B cell (primary cell): Measurements from ENCODE around the gene MED8. TPM values are rescaled to one million over a fixed set of nuclear protein-coding genes. Genes with fewer than 3 reads are reported as not detected.

Source experiments
- ATAC-seq: fragments of 200-7000 bp; cut with Tn5 transposase; one replicate; pipeline ENCODE4 v1.10.0; 2021; ENCODE audit warnings: low read depth, mild to moderate bottlenecking, moderate number of reproducible peaks, moderate library complexity
- CTCF ChIA-PET: fragments of 350-600 bp; sonication (Branson Sonifier 250); formaldehyde crosslinking; loops from one replicate; lab custom pipeline; 2021; ENCODE audit warnings: antibody characterized with exemption, inconsistent platforms; lab: Charles Lee
- POLR2A ChIA-PET: fragments of 350-600 bp; sonication (Branson Sonifier 250); formaldehyde crosslinking; loops from one replicate; lab custom pipeline; 2021; ENCODE audit warnings: antibody characterized with exemption; lab: Charles Lee
- DNase-seq: peaks from one replicate; pipeline ENCODE4 v3.0.0; 2013
- H2AFZ ChIP-seq: 2 replicates; pipeline ENCODE4 v1.6.1; 2012; ENCODE audit warnings: mild to moderate bottlenecking, low read depth, low read length; ENCODE audit not compliant: insufficient read depth, poor library complexity, severe bottlenecking
- H3K27ac ChIP-seq, 2 donors: 1 replicate in 1 of 2; 2 replicates in 1 of 2; pipeline ENCODE4 v1.5.1; 2012 to 2013; ENCODE audit warnings: low read length in 2 of 2, mild to moderate bottlenecking in 2 of 2, moderate library complexity in 1 of 2
- H3K27me3 ChIP-seq, 4 experiments: fragments of 200-600 bp in 1 of 4; sonication (generic) in 1 of 4; replicated peaks in 1 of 4; 1 replicate in 2 of 4; 2 replicates in 2 of 4; pipeline versions ENCODE4 v1.6.1 to v1.7.0; 2013 to 2016; ENCODE audit warnings: low read length in 3 of 4, mild to moderate bottlenecking in 2 of 4, mixed read lengths in 1 of 4, moderate library complexity in 1 of 4; ENCODE audit not compliant: insufficient read depth in 4 of 4, control insufficient read depth in 3 of 4; ENCODE audit errors: control extremely low read depth in 1 of 4
- H3K36me3 ChIP-seq, 2 experiments: replicated peaks in 1 of 2; 1 replicate in 1 of 2; 2 replicates in 1 of 2; pipeline versions ENCODE4 v1.6.1 to v1.7.1; 2013; ENCODE audit warnings: low read length in 1 of 2; ENCODE audit not compliant: insufficient read depth in 2 of 2, control insufficient read depth in 1 of 2; ENCODE audit errors: control extremely low read depth in 1 of 2, extremely low read depth in 1 of 2
- H3K4me1 ChIP-seq, 2 donors: fragments of 200-600 bp in 1 of 2; sonication (generic) in 1 of 2; 1 replicate in 1 of 2; 2 replicates in 1 of 2; pipeline versions ENCODE4 v1.5.1 to v1.6.1; 2013 to 2017; ENCODE audit warnings: low read length in 2 of 2; ENCODE audit not compliant: control insufficient read depth in 2 of 2, insufficient read depth in 2 of 2
- H3K4me2 ChIP-seq: replicated peaks from 2 replicates; pipeline ENCODE3; 2012; ENCODE audit warnings: mild to moderate bottlenecking, low read depth, low read length; ENCODE audit not compliant: poor library complexity, severe bottlenecking
- H3K4me3 ChIP-seq, 5 experiments: fragments of 200-600 bp in 1 of 5; sonication (generic) in 1 of 5; 1 replicate in 3 of 5; 2 replicates in 2 of 5; pipeline versions ENCODE4 v1.5.1 to v1.7.0; 2011 to 2016; ENCODE audit warnings: low read length in 4 of 5, mild to moderate bottlenecking in 4 of 5, low read depth in 2 of 5, control low read depth in 1 of 5, moderate library complexity in 1 of 5; ENCODE audit not compliant: insufficient read depth in 1 of 5; ENCODE audit errors: control extremely low read depth in 1 of 5, extremely low read depth in 1 of 5
- H3K79me2 ChIP-seq: fragments of 200-600 bp; sonication (generic); one replicate; pipeline ENCODE4 v1.6.0; 2016; ENCODE audit warnings: low read length; ENCODE audit not compliant: control insufficient read depth, insufficient read depth
- H3K9ac ChIP-seq: fragments of 200-600 bp; sonication (generic); 2 replicates; pipeline ENCODE4 v1.6.1; 2017; ENCODE audit warnings: mild to moderate bottlenecking, low read length, moderate library complexity
- H3K9me3 ChIP-seq, 3 donors: one replicate each; pipeline versions ENCODE4 v1.6.1 to v1.7.1; 2013; ENCODE audit warnings: low read length in 2 of 3; ENCODE audit not compliant: control insufficient read depth in 2 of 3, insufficient read depth in 1 of 3; ENCODE audit errors: control extremely low read depth in 1 of 3
- H4K20me1 ChIP-seq: 2 replicates; pipeline ENCODE4 v1.6.0; 2012; ENCODE audit warnings: mild to moderate bottlenecking, low read length; ENCODE audit not compliant: insufficient read depth, control insufficient read depth, poor library complexity, severe bottlenecking
- H3K27ac Mint-ChIP-seq: one replicate; pipeline ENCODE4 v1.8.0; 2021; ENCODE audit warnings: mixed read lengths
- H3K27me3 Mint-ChIP-seq: one replicate; pipeline ENCODE4 v1.8.0; 2021; ENCODE audit warnings: mixed read lengths
- H3K4me1 Mint-ChIP-seq: one replicate; pipeline ENCODE4 v1.8.0; 2021; ENCODE audit warnings: mixed read lengths
- H3K4me3 Mint-ChIP-seq: one replicate; pipeline ENCODE4 v1.8.0; 2021; ENCODE audit warnings: mixed read lengths
- H3K9me3 Mint-ChIP-seq: one replicate; pipeline ENCODE4 v1.8.0; 2022; ENCODE audit warnings: mixed read lengths; ENCODE audit not compliant: insufficient read depth
- CTCF ChIP-seq: fragments of 200-600 bp; IDR thresholded peaks from one replicate; pipeline ENCODE4 v1.8.0; 2022; ENCODE audit warnings: antibody characterized with exemption, mild to moderate bottlenecking
- EZH2 ChIP-seq: IDR thresholded peaks from 2 replicates; pipeline ENCODE4 v1.6.1; 2012; ENCODE audit warnings: borderline replicate concordance, low read depth, mild to moderate bottlenecking, moderate library complexity, low read length; ENCODE audit not compliant: insufficient read depth, poor library complexity, severe bottlenecking
- WGBS: methylation state at CpG from one replicate; pipeline ENCODE4 v1.1.5; 2013; ENCODE audit warnings: missing lambda C conversion rate; ENCODE audit not compliant: insufficient coverage; 5-methylcytosine and 5-hydroxymethylcytosine counted together
- intact Hi-C: fragments of 100-400 bp; cut with micrococcal nuclease; formaldehyde crosslinking; loops from one replicate; pipeline ENCODE4 v1.10.0; 2022
- polyA plus RNA-seq: library from polyadenylated mRNA; depleted of rRNA; stranded (reverse); fragments of >200 nt; gene quantifications from 2 replicates; pipeline ENCODE4 v1.2.3, GENCODE V29; 2012
- total RNA-seq, 2 donors: library from RNA; stranded (reverse); fragments of 120-200 nt in 1 of 2; gene quantifications; 1 replicate in 1 of 2; 2 replicates in 1 of 2; pipeline versions ENCODE4 v1.2.3 to v1.2.4, GENCODE V29; 2013 to 2022

Gene MED8
- total and polyA plus RNA-seq, 2 donors (not counting 1 experiment from before 2014, with no cell fraction given): 12.0 to 30.0 TPM

- intact Hi-C loops: loop anchor here (1.0 kb wide), 2 partner anchors 9 to 19 kb away; partner anchors contain the start of genes CDC20 and ELOVL1
- CTCF ChIA-PET: interaction anchor here (0.9 kb wide), 1 partner anchor 110 kb away, joined by 3 read pairs; no protein-coding TSS in a partner anchor
- Histone ChIP-seq H3K4me2 (peak overlapping the region; percentile 67), H4K20me1 (no peaks in the 10 kb centered on the region), H2AFZ (peak overlapping the region; percentile 59), H3K27me3 (no peaks in the 10 kb centered on the region), H3K9me3 (no peaks in the 10 kb centered on the region), H3K9ac (peak overlapping the region; percentile 47), H3K79me2 (no peaks in the 10 kb centered on the region), H3K36me3 (no peaks in the 10 kb centered on the region), H3K4me1 (peaks cover 4 to 5% of the 10 kb centered on the region in 2 donors), H3K27ac (peak overlapping the region; percentile 80 to 87), H3K4me3 (peak overlapping the region in 4 of 5 experiments; percentile 34 to 64 (median 46))
- Mint-ChIP-seq H3K27ac (peak overlapping the region; percentile 97), H3K9me3 (no peaks in the 10 kb centered on the region), H3K27me3 (no peaks in the 10 kb centered on the region), H3K4me3 (peak overlapping the region; percentile 89), H3K4me1 (peaks cover 13% of the 10 kb centered on the region)
- no peak for TF ChIP-seq EZH2
- no peak for TF ChIP-seq CTCF
- peak; percentile 84 for ATAC-seq
- WGBS: 62% methylated on average over 69 of the region's 72 CpGs
- peak; percentile 78 for DNase-seq
- POLR2A ChIA-PET: interaction anchor here (0.6 to 2.0 kb wide), 2 partner anchors 10 to 27 kb away, joined by 5 to 6 read pairs; partner anchors contain the start of gene CDC20
Measured at GRCh38 chr1:43348809-43349593, 40.6 kb downstream of the MED8 start.
